GM12878 (cell line): ENCODE results near the gene CD86. TPM values are rescaled to one million over a fixed set of nuclear protein-coding genes. Genes with fewer than 3 reads are reported as not detected.

Experiments
- ASH2L ChIP-seq: fragments of 300-600, 200-600 bp; sonication (generic); IDR thresholded peaks from 2 replicates; pipeline ENCODE4 v1.6.1; 2017; ENCODE audit warnings: low read depth, mild to moderate bottlenecking, borderline replicate concordance
- BCL11A ChIP-seq: IDR thresholded peaks from 2 replicates; pipeline ENCODE4 v1.6.1; 2011; ENCODE audit warnings: low read depth, low read length
- BMI1 ChIP-seq: fragments of 450-650 bp; IDR thresholded peaks from 2 replicates; pipeline ENCODE4 v1.6.1; 2016; ENCODE audit warnings: mild to moderate bottlenecking, moderate library complexity, borderline replicate concordance
- DPF2 ChIP-seq: fragments of 450-650 bp; IDR thresholded peaks from 2 replicates; pipeline ENCODE4 v1.6.1; 2017; ENCODE audit warnings: mild to moderate bottlenecking
- E4F1 ChIP-seq: fragments of 450-650 bp; IDR thresholded peaks from 2 replicates; pipeline ENCODE4 v1.6.1; 2018; ENCODE audit warnings: borderline replicate concordance, mild to moderate bottlenecking; ENCODE audit not compliant: partially characterized antibody
- IKZF1 ChIP-seq: fragments of 450-650 bp; conservative IDR thresholded peaks from 2 replicates; pipeline ENCODE4 v1.6.1; 2017; ENCODE audit warnings: antibody characterized with exemption, mild to moderate bottlenecking
- JUNB ChIP-seq: IDR thresholded peaks from 2 replicates; pipeline ENCODE4 v1.6.1; 2016; ENCODE audit warnings: antibody characterized with exemption, mild to moderate bottlenecking
- NR2F1 ChIP-seq: fragments of 450-650 bp; conservative IDR thresholded peaks from 2 replicates; pipeline ENCODE4 v1.6.1; 2017; ENCODE audit warnings: mild to moderate bottlenecking
- POLR2A ChIP-seq: IDR thresholded peaks from 2 replicates; pipeline ENCODE4 v1.6.1; 2011; ENCODE audit warnings: low read depth, mild to moderate bottlenecking, low read length
- SMARCA5 ChIP-seq: fragments of 450-650 bp; IDR thresholded peaks from 2 replicates; pipeline ENCODE4 v1.6.1; 2017; ENCODE audit warnings: mild to moderate bottlenecking
- SMC3 ChIP-seq: IDR thresholded peaks from 2 replicates; pipeline ENCODE4 v1.6.1; 2011; ENCODE audit warnings: low read length, improper control_type of control experiment, borderline replicate concordance
- SREBF1 ChIP-seq: IDR thresholded peaks from 2 replicates; pipeline ENCODE4 v1.6.1; 2012; ENCODE audit warnings: mild to moderate bottlenecking, low read length
- STAT3 ChIP-seq: IDR thresholded peaks from 2 replicates; pipeline ENCODE4 v1.6.1; 2011; ENCODE audit warnings: low read depth, low read length, improper control_type of control experiment
- TAF1 ChIP-seq: IDR thresholded peaks from 2 replicates; pipeline ENCODE4 v1.6.1; 2011; ENCODE audit warnings: mild to moderate bottlenecking, low read depth, low read length, borderline replicate concordance
- YBX1 ChIP-seq: fragments of 450-650 bp; IDR thresholded peaks from 2 replicates; pipeline ENCODE4 v1.6.1; 2016; ENCODE audit warnings: antibody characterized with exemption
- ZBTB11 ChIP-seq: fragments of 450-650 bp; formaldehyde crosslinking; IDR thresholded peaks from 2 replicates; pipeline ENCODE4 v1.5.0; 2022; ENCODE audit warnings: mild to moderate bottlenecking, missing genetic modification characterization
- polyA plus RNA-seq, 11 experiments: library from polyadenylated mRNA; depleted of rRNA in 4 of 11; unstranded in 6 of 11; stranded (reverse) in 5 of 11; fragments of >200 nt; fragmentation: Nextera tagmentation in 4 of 11; fragmentation: Illumina TruSeq in 1 of 11; extraction: Ambion mirVana in 4 of 11; extraction: Trizol in 1 of 11; gene quantifications; 1 replicate in 1 of 11; 2 replicates in 10 of 11; pipeline versions ENCODE4 v1.2.1 to v1.2.3, GENCODE V29; 2011 to 2016; ENCODE audit warnings: inconsistent platforms in 2 of 11, missing spikeins in 2 of 11, low read depth in 1 of 11
- total RNA-seq, 4 experiments: library from RNA; depleted of rRNA in 3 of 4; stranded (reverse); fragments of >200 nt in 3 of 4; fragmentation: Illumina TruSeq in 1 of 4; extraction: Trizol in 1 of 4; gene quantifications; 2 replicates each; pipeline versions ENCODE4 v1.2.1 to v1.2.3, GENCODE V29; 2013 to 2021
- TF ChIP-seq, protein P1 (sequence below): IDR thresholded peaks from 2 replicates; pipeline ENCODE4 v1.6.1; 2012; ENCODE audit warnings: low read length, inconsistent platforms
- TF ChIP-seq, protein P2 (sequence below): IDR thresholded peaks from 2 replicates; pipeline ENCODE4 v1.6.1; 2011; ENCODE audit warnings: borderline replicate concordance, low read depth, mild to moderate bottlenecking, moderate library complexity, mixed read lengths, low read length; ENCODE audit not compliant: insufficient read depth; ENCODE audit errors: extremely low read length
- TF ChIP-seq, protein P3 (sequence below): fragments of 450-650 bp; IDR thresholded peaks from 2 replicates; pipeline ENCODE4 v1.6.1; 2016; ENCODE audit warnings: mild to moderate bottlenecking
- TF ChIP-seq, protein P4 (sequence below): fragments of 450-650 bp; IDR thresholded peaks from 2 replicates; pipeline ENCODE4 v1.6.1; 2017; ENCODE audit warnings: low read depth, mild to moderate bottlenecking, moderate library complexity

The CD86 gene
- total and polyA plus RNA-seq, 10 of the 15 experiments (the other 5 are each of a cell fraction or from before 2014, with no cell fraction given) = 40.9 to 100 (median 55.5) TPM

- TF ChIP-seq TAF1 (peak; percentile 24; the same call in 1 of the 2 replicates), NR2F1 (0 out of 2 replicates have a peak, but pooled peaks have one; percentile 30), SMC3 (no peak), BMI1 (no peak), SMARCA5 (no peak), ZBTB11 (no peak), STAT3 (no peak), ASH2L (no peak), E4F1 (no peak), SREBF1 (no peak), POLR2A (0 out of 2 replicates have a peak, but pooled peaks have one; percentile 0), DPF2 (no peak), IKZF1 (no peak), YBX1 (no peak), JUNB (no peak), BCL11A (no peak)
- TF ChIP-seq, protein P1, sequence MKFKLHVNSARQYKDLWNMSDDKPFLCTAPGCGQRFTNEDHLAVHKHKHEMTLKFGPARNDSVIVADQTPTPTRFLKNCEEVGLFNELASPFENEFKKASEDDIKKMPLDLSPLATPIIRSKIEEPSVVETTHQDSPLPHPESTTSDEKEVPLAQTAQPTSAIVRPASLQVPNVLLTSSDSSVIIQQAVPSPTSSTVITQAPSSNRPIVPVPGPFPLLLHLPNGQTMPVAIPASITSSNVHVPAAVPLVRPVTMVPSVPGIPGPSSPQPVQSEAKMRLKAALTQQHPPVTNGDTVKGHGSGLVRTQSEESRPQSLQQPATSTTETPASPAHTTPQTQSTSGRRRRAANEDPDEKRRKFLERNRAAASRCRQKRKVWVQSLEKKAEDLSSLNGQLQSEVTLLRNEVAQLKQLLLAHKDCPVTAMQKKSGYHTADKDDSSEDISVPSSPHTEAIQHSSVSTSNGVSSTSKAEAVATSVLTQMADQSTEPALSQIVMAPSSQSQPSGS = peak; percentile 68; the same call in 1 of the 2 replicates
- TF ChIP-seq, protein P2, sequence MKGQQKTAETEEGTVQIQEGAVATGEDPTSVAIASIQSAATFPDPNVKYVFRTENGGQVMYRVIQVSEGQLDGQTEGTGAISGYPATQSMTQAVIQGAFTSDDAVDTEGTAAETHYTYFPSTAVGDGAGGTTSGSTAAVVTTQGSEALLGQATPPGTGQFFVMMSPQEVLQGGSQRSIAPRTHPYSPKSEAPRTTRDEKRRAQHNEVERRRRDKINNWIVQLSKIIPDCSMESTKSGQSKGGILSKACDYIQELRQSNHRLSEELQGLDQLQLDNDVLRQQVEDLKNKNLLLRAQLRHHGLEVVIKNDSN = no peak
- TF ChIP-seq, protein P3, sequence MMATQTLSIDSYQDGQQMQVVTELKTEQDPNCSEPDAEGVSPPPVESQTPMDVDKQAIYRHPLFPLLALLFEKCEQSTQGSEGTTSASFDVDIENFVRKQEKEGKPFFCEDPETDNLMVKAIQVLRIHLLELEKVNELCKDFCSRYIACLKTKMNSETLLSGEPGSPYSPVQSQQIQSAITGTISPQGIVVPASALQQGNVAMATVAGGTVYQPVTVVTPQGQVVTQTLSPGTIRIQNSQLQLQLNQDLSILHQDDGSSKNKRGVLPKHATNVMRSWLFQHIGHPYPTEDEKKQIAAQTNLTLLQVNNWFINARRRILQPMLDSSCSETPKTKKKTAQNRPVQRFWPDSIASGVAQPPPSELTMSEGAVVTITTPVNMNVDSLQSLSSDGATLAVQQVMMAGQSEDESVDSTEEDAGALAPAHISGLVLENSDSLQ = no peak
- TF ChIP-seq, protein P4, sequence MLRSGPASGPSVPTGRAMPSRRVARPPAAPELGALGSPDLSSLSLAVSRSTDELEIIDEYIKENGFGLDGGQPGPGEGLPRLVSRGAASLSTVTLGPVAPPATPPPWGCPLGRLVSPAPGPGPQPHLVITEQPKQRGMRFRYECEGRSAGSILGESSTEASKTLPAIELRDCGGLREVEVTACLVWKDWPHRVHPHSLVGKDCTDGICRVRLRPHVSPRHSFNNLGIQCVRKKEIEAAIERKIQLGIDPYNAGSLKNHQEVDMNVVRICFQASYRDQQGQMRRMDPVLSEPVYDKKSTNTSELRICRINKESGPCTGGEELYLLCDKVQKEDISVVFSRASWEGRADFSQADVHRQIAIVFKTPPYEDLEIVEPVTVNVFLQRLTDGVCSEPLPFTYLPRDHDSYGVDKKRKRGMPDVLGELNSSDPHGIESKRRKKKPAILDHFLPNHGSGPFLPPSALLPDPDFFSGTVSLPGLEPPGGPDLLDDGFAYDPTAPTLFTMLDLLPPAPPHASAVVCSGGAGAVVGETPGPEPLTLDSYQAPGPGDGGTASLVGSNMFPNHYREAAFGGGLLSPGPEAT = peak; percentile 37; the same call in 1 of the 2 replicates
These were observed 23.2 kb downstream of the CD86 start (continued) for GRCh38 chr3:122078235-122078935.
